Lower leg skin (tissue), 4 donors: ENCODE results near the gene NPAS3. TPM values are rescaled to one million over a fixed set of nuclear protein-coding genes. Genes with fewer than 3 reads are reported as not detected.

Experiments
- DNase-seq, 2 donors: peaks; one replicate each; pipeline ENCODE4 v3.0.0-alpha.2; 2019; ENCODE audit warnings: low spot score in 2 of 2
- H3K4me3 ChIP-seq: fragments of 200-600 bp; sonication (generic); 2 replicates; pipeline ENCODE4 v1.5.1; 2017; ENCODE audit warnings: mild to moderate bottlenecking, low read depth; ENCODE audit not compliant: poor library complexity, severe bottlenecking
- CTCF ChIP-seq, 3 donors: fragments of 450-650 bp; IDR thresholded peaks; one replicate each; pipeline ENCODE4 v1.5.1; 2016; ENCODE audit warnings: antibody characterized with exemption in 3 of 3, mild to moderate bottlenecking in 3 of 3, moderate library complexity in 2 of 3
- POLR2A ChIP-seq, 2 donors: fragments of 450-650 bp; IDR thresholded peaks; one replicate each; pipeline ENCODE4 v1.6.1; 2016 to 2017; ENCODE audit warnings: antibody characterized with exemption in 2 of 2, mild to moderate bottlenecking in 1 of 2, moderate library complexity in 1 of 2
- WGBS, 2 donors: methylation state at CpG; one replicate each; pipeline ENCODE4 v1.1.5; 2018; 5-methylcytosine and 5-hydroxymethylcytosine counted together
- intact Hi-C: fragments of 100-400 bp; cut with DNase I; formaldehyde crosslinking; loops from one replicate; pipeline ENCODE4 v1.15.0; 2023; ENCODE audit warnings: low total_unique reads
- total RNA-seq, 4 donors: library from RNA; depleted of rRNA; stranded (reverse); fragments of >200 nt; gene quantifications; one replicate each; pipeline ENCODE4 v1.1.0, GENCODE V29; 2016

Gene NPAS3
- total RNA-seq = under 1 TPM in 2 of 4 donors, not detected in 2; 0.25 to 0.29 TPM

DNA sequence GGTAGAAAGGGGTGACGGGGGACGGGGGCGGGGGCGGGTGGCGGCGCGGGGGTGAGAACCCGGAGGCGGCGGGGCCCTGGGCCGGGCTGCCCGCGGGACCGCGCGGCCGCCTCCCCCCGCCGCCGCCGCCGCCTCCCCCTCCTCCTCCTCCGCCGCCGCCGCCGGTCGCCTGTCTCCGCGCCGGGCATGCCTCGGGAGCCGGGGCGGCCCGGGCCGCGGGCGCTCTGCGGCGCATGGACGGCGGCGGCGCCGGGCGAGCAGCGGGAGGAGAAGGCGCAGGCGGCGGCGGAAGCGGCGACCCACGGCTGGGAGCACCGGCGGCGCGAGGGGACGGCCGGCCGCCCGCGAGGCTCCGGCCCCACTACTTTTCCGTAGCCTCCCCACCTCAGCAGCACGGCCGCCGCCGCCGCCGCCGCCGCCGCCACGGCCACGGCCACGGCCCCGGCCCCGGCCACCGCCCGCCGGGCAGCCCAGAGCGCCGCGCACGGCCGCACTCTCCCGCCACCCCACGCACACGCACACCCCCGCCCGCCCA, at the start of gene NPAS3:
Gene NPAS3 (plus strand): TSS at position 161 of the 535 bp plus-strand sequence.
- 0% methylated on average over 18 of the region's 92 CpGs; no CpG with 5 or more reads in 1 of the 2 donors for WGBS, 2 donors
- intact Hi-C loops = no loop called here
- TF ChIP-seq POLR2A (IDR thresholded peaks at IDR 0.05) (no peak), CTCF (IDR thresholded peaks at IDR 0.05) (no peak)
- H3K4me3 ChIP-seq = peak within 1 kb of the TSS; percentile 48
- no peak for DNase-seq

GRCh38 chr14:32896979-32897697, 41.5 kb upstream of the NPAS3 start:
- no peak for DNase-seq
- peak overlapping the region; percentile 5 for H3K4me3 ChIP-seq
- 40 to 44% methylated on average over 10 of the region's 10 CpGs for WGBS, 2 donors

GRCh38 chr14:32897698-32898064, 41.0 kb upstream of the NPAS3 start:
- H3K4me3 ChIP-seq = no peak overlapping the region
- WGBS, 2 donors = 75 to 83% methylated on average over 7 of the region's 7 CpGs

More at GRCh38 chr14:32896979-32897697, 41.5 kb upstream of the NPAS3 start:
- no peak for TF ChIP-seq POLR2A (IDR thresholded peaks at IDR 0.05)
- no peak for TF ChIP-seq CTCF (IDR thresholded peaks at IDR 0.05)
- intact Hi-C loops = no loop called here

DNA sequence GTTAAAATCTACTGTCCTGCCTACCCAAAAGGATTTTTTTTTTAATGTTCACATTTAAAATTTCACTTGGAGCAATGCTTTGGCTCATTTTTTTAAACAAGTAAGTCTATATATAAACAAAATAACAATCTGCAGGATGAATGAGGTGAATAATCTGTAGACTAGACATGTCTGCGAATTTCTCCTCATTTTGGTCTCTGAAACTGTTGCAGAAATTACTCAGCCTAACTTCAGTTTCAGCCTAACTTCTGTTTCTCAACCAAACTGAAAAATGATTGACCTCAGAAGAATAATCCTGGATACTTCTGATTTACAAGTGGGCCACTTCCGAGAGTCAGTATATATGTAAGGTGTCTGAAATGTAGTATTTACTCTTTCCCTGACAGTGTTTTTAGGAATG, 39.8 kb upstream of the NPAS3 start:
- 91 to 96% methylated on average over 2 of the region's 2 CpGs for WGBS, 2 donors
- DNase-seq = no peak
- TF ChIP-seq CTCF (IDR thresholded peaks at IDR 0.05) (no peak), POLR2A (IDR thresholded peaks at IDR 0.05) (no peak)
- intact Hi-C loops = no loop called here
- no peak overlapping the region for H3K4me3 ChIP-seq

More at GRCh38 chr14:32897698-32898064, 41.0 kb upstream of the NPAS3 start:
- intact Hi-C loops = no loop called here
- DNase-seq = no peak
- TF ChIP-seq POLR2A (IDR thresholded peaks at IDR 0.05) = no peak
- no peak for TF ChIP-seq CTCF (IDR thresholded peaks at IDR 0.05)

DNA sequence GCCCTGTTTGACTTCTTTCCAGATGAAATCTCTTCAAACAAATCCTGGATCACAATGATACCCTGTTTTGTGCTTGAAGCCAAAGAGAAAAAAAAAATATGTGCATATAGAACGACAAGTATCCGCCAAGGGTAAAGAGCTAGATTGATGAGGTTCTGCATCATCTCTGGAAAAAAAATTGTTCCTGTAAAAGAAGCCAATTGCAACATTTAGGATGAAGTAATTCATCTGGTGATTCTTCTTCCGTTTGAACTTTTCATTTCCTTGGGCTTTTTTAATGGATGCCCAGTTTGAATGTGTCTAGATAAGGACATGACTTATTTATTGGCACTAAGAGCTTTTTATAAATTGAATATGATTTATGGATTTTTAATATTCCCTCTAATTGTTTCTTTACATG, 38.1 kb upstream of the NPAS3 start:
- intact Hi-C loops = no loop called here
- no peak for DNase-seq
- no peak overlapping the region for H3K4me3 ChIP-seq

More for the DNA sequence above, 38.1 kb upstream of the NPAS3 start:
- no peak for TF ChIP-seq POLR2A (IDR thresholded peaks at IDR 0.05)
- TF ChIP-seq CTCF (IDR thresholded peaks at IDR 0.05) = no peak
- WGBS, 2 donors = 45 to 46% methylated on average over 3 of the region's 3 CpGs
